SKM-1 treated with dmso at 0.1 percent for 144 hours (cell line): Measurements from ENCODE around the gene ATG9B.
A peak's percentile ranks its signal among the peaks of the same experiment; 100 is the strongest.
"Not testable (repeated sequence)": the region's sequence is repeated elsewhere in the genome, so short reads cannot be mapped to it uniquely, and the experiment has no call there.

ENCODE experiments used
- DNase-seq: peaks from one replicate; lab custom pipeline; 2025; ENCODE audit not compliant: unreplicated experiment; lab: John Stamatoyannopoulos, UW

The ATG9B gene

DNA sequence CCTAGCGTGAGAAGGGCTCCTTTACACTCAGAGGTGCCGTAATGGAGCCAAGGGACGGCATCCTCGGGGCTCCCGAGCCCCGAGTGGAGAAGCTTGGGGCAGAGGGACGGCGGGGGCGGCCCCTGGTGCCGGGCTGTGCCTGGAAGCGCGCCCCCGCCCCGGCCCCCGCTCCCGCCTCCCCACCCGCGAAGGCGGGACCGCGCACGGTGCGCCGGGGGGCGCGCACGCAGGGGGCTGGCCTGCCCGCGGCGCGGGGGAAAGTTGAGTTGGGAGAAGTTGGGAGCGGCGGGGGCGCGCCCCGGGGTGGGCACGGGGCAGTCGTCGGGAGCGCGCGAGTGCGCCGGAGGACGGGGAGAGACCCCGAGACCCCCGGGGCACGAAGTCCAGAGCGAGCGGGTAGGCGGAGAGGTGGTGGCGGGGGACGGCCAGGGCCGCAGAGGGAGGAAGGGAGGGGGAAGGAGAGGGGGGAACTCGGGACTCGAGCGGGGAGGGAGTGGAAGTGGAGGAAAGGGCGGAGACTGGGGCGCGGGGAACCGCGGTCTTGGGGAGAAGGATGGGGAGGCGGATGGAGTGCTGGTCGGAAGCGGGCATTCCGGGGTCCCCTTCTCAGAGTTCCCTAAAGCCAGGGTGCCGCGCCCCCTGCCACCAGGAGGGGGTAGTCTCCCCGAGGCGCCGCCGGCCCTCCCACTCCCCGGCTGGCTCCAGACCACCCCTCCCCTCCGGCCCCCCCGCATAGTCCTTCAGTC lies 35.2 kb upstream of the ATG9B start, which contains the start of gene SLC4A2:
SLC4A2 (plus strand) TSS at position 223 of the 746 bp plus-strand sequence. CDS start 2,399 bp downstream, outside the sequence.
- peak; percentile 35 for DNase-seq

DNA sequence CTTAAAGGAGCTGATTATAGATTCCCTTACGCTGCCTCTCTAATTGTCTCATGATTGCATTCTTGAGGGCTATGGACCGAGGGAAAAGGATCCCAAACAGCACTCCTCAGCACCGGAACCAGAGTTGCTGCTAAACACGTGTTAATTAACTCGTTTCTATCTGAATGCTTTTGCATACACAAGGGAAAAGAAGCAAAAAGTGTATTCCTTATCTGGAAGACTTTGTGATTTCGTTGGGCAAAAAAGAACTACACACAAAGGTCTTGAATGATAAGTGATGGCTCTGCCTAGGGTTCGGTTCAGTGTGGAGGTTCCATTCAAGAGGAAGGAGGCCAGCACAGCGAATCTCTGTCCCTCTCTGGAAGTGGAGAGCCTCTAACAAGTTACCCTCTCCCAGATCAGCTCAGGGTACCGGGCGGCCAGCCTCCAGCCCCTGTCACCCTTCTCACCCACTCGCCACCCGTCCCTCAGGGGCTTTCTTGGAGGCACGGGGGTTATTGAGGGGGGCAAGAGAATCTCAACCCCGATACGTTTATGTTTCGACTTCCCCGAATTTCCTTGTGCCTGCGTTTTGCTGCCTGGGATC lies 34.6 kb upstream of the ATG9B start:
- DNase-seq: no peak

DNA sequence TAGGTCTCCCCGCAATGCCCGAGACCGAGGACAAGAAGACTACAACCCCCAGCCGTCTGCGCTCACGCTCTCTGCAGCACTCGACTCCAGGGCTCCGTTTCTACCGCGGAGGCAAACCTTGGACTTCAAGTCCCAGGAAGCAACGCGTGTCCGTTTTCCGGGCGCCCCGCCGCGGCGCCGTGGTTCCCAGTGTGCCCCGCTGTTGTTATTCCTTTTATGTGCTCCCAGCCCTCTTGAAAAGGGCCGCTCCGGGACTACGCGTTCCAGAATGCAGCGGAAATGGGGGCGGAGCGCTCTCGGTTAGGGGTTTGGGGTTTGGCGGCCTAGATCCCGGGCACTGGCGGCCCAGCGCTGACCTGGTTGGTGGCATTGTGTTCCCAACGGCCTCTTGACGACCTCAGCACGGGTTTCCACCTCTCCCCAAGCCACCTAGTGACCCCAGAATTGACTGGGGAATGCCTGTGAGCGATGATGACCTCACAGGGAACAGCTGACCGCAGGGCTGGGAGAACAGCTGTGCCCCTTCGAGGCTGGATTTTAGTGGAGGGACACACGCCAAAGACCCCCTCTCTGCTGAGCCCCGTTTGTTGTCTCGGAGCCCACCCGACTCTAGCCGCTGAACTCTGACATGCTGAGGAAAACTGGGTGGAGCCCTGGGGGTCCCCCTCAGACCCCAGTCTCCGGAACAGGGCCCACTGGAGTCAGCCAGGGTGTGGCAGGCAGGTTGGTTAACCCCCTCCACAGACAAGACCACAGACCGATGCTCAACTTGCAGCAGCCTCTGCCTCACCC lies 33.9 kb upstream of the ATG9B start:
- DNase-seq: peak; percentile 85

DNA sequence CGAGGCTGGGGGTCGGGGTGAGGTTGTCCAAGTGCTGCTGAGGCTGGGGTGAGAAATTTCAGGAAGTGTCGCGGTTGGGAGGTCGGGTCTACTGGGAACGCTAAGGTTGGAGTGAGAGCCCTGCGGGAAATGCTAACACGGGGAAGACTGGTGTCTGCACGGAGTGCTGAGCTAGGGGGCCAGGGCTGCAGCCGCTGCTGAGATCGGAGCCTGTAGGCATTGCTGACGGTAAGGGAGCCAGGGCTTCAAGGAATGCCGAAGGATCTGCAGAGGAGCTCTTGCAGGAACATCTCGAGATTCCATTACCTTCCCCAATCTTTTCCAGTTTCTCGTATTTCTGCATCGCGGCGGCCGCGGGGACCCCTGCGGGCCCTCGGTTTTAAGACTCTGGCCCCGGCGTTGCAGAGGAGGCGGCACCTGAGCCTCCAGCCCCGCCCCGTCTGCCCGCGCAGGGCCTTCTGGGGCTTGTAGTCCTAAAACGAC lies 33.3 kb upstream of the ATG9B start, which contains the start of gene CDK5:
CDK5 (minus strand) TSS at position 392 of the 483 bp plus-strand sequence; CDS start at position 343, 49 bp downstream.
- no peak for DNase-seq

DNA sequence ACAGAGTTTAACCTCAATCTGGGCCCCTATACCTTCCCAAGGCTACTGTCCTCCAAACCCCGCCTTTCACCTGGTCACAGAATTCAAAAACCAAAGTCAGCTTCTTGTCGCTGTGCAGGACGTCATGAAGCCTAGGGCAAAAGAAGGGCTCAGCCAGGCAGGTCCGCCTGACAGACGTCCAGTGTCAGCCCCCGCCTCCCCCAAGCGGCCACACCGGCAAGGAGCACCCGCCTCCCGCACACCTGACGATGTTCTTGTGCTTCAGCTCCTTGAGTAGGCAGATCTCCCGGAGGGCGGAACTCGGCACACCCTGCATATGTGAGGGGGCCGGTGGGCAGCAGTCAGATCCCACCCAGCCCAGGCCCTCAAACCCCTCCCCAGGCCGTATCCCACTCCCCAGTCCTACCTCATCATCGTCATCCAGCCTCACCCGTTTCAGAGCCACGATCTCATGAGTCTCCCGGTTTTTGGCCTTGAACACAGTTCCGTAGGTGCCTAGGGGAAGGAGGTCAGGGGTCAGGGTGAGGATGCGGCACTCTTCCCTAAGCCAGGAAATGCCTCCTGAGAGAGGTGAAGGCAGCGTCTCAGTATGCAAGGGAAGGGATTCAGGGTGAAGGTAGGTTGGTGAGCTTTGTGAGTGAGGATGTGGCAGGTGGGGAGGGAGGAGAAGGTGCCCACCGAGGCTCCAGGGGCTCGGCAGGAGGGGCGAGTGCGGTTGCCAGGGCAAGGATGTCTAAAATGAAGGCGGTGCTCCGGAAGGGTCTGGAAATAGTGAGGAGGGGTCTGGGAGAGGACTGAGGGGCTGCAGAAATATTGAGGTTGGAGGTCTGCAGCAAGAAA lies 32.6 kb upstream of the ATG9B start:
- DNase-seq: no peak

DNA sequence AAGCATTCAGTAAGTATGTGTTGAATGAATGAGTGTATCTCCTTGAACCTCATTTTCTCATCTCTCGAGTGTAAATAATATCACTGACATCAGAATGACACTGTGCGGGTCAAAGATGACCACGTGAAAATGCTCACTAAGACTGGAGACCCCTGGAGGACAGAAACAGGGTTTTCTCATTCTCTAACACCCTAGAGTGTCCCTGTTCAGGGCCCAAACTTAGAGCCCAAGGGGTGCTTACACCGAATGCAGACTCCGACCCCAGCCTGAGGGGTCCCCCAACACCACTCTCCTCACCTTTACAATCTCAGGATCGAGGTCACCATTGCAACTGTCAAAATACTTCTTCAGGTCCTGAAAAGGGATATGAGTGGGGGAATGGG lies 32.0 kb upstream of the ATG9B start:
- no peak for DNase-seq

DNA sequence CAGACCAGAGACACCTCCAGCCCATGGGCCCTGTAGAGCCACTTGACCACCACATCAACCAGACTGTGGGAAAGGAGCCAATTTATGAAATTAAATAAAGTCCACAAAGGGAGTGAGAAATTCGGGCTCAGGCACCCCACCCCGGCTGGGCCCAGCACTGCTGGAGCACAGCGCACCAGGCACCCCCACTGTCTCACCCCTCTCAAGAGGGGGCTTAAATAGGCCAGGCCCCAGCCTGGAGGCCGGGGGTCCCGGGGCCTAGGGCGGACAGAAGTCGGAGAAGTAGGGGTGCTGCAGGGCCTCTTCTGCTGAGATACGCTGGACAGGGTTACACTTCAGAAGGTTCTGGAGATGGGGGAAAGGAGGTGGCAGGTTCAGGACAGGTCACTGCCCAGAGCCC lies 29.5 kb upstream of the ATG9B start:
- no peak for DNase-seq

DNA sequence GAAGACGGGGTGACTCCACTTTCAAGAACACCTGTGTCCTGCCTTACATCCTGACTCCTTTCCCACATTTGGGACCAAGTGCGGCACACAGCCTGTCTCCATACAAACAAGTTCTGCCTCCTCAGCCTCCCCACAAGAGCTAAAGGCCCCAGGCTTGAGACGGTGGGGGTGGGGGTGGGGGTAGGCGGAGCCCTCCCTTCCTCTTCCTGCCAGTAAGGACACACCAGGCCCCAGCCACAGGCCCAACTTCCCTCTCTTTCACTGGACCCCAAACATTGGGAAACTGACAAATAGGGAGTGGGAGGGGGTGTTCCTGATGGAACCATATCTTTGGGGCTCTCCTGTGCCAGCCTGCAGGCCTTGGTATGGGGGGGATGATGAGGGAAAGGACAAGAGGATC lies 28.8 kb upstream of the ATG9B start:
- DNase-seq: peak; percentile 4

DNA sequence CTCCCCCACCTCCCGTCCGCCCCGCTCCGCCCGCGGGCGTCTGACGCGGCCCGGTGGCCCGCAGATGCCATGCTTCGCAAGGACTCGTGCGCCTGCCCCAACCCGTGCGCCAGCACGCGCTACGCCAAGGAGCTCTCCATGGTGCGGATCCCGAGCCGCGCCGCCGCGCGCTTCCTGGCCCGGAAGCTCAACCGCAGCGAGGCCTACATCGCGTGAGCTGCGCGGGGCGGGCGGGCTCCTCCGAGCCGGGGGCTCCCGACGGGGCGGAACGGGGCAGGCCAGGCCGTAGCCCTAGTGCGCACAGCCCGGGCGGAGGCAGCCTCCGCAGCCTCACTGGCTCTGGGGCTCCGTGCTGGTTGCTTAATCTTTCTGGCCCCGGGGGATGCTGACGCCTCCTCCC lies 26.8 kb upstream of the ATG9B start:
- no peak for DNase-seq

DNA sequence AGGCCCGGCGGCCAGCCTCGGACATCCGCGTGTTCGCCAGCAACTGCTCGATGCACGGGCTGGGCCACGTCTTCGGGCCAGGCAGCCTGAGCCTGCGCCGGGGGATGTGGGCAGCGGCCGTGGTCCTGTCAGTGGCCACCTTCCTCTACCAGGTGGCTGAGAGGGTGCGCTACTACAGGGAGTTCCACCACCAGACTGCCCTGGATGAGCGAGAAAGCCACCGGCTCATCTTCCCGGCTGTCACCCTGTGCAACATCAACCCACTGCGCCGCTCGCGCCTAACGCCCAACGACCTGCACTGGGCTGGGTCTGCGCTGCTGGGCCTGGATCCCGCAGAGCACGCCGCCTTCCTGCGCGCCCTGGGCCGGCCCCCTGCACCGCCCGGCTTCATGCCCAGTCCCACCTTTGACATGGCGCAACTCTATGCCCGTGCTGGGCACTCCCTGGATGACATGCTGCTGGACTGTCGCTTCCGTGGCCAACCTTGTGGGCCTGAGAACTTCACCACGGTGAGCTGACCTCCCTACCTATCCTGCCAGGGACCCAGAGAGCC lies 24.7 kb upstream of the ATG9B start:
- DNase-seq: no peak

DNA sequence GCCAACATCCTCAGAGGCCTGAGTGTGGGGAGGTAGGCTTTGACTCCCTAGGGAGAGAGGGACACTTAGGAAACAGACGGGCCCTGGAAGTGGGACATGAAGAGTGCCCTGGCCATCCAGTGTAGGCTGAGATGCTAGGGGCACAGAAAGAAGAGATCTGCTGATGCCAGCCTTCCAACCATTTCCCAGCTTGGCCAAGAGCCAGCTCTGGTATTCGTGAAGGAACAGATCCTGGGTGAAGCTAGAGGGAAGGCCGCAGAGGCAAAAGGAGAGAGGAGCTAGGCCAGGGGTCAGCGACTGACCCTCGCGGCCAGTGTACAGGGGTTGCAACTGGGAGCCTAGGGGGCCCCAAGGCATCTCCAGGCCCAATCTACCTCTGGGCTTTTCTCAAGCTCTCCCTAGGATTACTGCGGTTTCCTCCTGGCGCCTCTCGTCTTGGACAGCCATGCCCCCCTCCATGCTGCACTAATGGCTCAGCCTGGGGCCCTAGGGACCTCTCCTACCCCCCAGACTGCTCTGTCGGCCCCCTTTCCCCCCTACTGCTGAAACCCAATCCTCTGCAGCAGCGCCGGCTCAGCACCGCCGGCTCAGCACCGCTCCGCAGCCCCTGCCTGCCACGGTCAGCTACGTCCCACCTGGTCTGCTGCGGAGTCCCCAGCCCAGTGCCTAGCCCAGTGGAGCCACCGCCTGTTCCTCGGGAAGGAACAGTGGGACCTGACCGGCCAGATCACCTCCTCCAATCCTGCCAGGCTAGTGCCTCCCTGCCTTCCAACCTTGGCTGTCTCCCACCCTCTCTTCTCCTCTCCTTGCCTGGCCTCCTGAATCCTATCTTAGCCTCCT lies 23.9 kb upstream of the ATG9B start, which contains the start of gene ASIC3:
ASIC3 (plus strand) TSS at position 556 of the 840 bp plus-strand sequence. CDS start 355 bp downstream, outside the sequence.
- no peak for DNase-seq

DNA sequence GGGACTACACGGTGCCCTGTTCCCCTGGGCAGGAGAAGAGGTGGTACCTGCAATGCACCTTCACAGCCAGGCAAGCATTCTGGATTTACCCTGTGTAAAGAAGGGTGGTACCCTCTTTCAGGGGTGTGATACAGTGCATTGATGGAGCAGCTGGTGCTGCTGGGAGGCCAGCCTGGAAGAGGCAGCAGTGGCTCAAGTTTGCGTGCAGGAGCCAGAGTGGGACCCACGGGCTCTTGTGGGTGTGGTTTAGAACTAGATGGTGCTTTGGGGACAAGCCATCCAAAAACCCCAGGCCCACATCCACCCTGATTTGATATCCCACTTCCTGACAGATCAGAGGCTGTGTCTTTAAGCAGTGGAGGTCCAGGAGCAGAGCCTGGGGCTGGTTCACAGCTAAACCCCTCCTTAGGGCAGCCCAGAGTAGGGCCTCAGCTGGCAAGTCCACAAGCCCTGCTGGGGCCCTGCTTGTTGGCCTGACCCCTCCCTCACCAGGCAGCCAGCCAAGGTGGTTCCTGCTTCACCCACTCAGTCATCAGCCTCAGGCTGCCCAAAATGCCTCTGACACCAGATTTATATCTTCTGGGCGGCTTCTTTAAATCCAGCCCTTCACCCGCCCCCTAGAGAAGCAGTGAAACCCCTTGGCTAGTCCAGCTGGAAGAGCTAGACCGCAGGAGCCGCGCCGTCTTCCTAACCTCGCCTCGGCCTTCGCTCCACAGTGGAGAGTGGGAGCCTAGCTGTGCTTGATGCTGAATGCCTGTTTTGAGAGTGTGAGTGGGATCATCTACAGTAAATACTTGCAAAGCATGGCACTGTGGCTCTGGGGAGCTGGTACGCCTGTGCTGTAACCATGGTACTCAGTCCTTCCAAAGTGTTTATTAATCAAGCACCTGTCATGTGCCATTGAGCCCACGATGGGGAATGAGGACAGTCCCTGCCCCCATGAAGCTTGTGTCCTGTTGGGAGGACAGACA lies 22.6 kb upstream of the ATG9B start:
- DNase-seq: no peak

DNA sequence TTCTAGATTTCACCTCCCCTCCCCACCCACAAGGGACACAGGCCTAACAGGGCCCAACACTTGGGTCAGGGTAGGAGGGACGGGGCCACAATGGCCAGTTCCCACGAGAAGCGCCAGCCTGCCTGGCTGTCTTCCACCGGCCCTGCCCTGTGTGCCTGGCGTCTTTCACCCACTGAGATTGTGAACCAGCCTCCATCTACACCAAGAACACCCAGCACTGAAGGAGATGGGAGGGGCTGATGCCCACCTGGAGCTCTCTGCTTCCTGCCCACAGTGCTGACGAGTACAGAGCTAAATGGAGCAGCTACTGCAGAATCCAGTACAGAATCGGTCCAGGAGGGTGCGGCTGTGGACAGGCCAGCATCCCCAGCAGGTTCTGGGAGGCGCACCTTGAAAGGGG lies 21.7 kb upstream of the ATG9B start:
- DNase-seq: no peak

DNA sequence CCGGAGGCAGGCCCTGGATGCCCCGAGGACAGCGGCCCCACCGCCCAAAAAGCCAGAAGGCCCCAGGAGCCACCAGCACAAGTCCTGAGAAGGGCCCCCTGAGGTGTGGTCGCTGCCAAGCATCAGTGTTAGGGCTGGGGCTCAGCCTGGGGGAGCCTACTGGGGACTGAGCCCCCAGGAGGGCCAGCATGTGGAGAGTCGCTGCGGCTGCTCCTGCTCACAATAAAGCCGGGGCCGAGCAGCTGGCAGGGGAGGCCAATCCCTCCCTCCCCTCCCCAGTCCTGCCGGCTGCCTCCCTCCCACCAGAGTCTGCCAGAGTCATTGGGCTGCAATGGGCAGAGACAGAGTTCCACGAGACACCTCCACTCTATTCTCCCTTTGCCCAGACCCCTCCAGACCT lies 21.0 kb upstream of the ATG9B start:
- no peak for DNase-seq

DNA sequence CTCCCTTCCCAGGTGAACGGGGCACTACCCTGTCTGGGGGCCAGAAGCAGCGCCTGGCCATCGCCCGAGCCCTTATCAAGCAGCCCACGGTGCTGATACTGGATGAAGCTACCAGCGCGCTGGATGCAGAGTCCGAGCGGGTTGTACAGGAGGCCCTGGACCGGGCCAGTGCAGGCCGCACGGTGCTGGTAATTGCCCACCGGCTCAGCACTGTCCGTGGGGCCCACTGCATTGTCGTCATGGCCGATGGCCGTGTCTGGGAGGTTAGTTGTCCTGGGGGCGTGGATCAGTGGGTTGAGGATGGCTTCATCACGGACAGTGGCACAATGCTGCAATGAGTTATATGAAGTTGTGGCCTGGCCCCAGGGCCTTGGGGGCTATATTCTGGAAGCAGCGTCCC lies 19.7 kb upstream of the ATG9B start:
- DNase-seq: no peak

DNA sequence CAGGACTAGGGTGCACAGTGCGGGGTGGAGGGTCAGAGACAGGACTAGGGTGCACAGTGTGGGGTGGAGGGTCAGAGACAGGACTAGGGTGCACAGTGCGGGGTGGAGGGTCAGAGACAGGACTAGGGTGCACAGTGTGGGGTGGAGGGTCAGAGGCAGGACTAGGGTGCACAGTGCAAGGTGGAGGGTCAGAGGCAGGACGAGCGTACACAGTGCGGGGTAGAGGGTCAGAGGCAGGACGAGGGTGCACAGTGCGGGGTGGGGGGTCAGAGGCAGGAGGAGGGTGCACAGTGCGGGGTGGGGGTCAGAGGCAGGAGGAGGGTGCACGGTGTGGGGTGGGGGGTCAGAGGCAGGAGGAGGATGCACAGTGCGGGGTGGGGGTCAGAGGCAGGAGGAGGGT lies 19.2 kb upstream of the ATG9B start:
- not testable (repeated sequence) for DNase-seq

DNA sequence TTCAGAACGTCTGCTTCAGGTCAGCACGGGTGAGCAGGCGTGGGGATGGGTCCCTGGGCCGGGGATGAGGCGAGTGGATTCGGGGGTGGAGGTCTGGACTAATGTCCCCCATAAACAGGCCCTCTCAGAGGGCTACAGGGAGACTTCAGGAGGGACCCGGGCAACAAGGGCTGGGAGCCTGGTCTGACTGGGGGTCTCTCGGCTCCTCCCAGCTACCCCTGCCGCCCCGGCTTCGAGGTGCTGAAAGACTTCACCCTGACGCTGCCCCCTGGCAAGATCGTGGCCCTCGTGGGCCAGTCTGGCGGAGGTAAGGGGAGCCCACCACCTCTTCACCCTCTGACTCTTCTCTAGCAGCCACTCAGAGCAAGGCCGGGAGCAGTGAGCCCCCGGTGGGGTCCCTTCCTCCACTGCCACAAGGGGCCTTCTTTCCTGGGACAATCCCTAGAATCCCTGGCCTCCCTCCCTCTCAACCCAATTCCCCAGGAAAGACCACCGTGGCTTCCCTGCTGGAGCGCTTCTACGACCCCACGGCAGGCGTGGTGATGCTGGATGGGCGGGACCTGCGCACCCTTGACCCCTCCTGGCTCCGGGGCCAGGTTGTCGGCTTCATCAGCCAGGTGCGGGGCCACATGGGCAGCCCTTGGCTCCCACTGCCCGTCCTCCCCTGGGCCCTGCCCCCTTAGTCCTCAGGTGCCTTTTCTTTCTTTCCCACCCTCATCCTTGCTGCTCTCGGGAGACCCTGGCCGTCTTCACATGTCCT lies 16.5 kb upstream of the ATG9B start:
- DNase-seq: no peak
